HG03066 (cell line): ENCODE measurements around the gene MMP24OS.

Experiments
- ATAC-seq: cut with Tn5 transposase; IDR thresholded peaks from one replicate; pipeline ENCODE4 v1.9.1; 2021; ENCODE audit warnings: low read depth; ENCODE audit not compliant: unreplicated experiment

MMP24OS gene

DNA sequence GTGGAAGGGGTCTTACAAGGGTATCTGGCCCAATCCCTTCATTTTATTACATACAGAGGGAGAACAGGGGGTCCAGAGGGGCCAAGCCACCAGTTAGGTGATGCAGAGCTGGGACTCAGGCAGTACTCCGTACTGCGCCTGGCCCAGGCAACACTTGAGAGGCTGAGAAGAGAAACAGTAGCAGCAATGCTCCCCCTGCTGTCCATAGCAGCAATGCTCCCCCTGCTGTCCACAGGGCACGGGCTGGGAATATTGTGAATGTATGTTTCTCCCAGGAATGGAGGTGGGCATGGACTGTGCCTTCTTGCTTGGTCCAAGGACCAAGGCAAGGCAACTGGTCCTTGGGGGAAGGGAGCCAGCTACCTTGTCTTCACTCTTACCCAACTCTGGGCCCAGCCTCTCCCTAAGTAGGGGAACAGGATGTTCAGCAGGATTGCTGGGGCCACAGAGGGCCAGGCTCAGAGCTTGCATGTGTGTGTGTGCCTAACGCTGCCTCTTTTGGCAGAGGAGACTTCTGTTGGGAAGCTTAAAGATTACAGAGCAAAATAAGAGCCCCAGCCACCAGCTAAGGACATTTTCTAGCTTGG lies 29.1 kb upstream of the MMP24OS start:
- ATAC-seq = no peak

DNA sequence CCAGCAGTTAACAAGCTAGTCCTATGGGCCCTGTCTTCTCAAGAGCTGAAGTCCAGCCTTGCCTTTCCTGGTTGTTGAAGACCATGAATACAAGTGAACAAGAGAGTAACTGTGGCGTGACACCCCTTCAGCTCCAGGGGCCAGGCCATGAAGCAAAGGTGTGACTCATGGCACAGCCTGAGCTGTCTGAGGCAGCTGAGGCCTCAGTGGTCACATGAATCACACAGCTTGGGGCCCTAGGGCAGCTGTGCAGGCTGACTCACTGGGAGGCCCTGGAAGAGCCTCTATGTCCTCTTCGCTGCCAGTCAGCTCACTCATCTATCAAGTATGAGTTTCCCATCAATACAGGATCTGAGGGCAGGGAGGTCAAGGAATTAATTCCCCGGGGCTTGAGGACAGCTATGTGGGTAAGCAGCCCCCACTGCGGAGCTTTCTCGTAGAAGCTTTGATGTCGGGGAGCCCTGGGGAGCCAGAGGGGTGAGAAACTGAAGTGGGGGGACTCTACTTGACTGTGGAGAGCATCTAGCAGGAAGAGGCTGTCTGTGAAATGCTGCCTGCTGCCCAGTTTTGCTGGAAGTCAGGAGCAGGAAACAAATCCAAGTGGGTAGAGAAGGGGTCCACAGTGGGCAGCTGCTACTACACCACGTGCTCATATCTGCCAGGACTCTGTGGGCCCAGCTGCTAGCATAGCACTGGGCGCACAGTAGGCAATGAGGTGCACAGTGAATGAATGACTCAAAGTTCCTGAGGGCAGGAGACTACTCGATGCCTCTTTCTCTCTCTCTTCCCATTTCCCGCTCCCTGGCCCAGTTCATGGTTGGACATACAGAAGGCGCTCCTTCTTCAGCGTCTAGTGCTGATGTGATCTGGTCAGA lies 28.0 kb upstream of the MMP24OS start:
- ATAC-seq = no peak

DNA sequence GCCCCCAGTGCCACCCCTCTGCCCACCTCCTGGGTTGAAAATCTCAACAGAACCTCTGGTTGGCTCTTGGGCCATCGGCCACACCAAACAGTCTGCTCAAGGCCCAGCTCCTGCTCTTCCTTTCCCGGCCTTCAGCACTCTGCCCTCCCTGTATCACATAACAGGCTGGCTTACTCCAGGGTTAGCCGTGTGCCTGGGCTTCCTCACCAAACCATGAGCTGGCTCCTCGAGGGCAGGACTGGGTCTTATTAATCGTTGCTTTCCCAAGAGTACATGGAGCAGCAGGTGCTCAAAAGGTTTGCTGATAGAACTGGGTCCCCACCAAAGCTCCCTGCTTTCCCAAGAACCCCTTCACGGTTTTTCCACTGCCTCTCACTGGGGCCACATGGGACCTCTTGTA lies 27.0 kb upstream of the MMP24OS start:
- no peak for ATAC-seq

DNA sequence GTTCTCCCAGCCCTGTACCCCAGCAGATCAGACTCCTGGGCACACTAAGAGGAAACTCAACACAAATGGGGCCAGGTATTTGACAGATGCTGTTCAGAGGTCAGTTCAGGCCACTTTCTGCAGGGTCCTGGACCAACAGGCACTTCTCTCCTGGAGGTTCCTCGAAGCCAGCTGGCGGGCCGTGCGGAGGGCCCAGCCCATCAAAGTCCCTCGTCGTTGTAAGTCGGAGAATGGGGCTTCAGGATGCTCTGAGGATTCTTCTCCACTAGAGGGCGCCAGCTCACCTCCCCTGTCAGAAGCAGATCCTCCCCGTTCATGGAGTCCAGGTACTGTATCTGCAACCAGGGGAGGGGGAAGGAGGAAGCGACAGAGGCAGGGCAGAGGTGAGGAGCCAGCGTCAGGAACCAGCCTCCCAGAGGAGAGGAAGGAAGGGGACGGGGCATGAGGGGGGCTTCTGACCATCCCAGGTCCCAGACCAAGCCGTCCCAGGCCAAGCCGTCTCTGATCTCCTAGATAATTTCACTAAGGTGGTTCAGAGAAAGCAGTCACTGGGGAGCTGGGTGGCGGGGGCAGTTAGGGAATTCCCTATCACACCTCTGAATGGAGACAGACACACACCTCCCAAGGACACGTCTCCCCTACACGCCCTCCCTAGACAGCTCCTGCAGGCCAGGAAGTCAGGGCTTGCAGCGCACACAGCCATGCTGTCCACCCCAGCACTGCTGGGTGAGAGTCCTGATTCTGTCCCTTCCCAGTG lies 26.0 kb upstream of the MMP24OS start:
- ATAC-seq = peak; percentile 70

DNA sequence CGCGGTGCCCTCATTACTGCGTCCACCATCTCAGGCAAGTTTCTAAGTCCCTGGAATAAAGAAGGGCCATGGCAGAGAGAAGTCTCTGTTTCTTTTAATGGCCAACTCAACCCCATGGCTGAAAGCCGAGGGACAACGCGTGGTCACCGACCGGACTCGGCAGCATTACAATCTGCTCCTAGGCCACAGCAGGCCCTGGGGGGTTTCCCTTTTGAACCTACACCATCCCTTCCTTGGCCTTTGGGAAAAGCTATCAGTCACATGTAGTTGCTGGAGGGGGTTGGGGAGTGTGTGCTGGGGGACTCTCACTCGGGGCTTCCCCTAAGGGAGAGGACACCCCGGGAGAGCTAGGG lies 25.4 kb upstream of the MMP24OS start:
- ATAC-seq = no peak

DNA sequence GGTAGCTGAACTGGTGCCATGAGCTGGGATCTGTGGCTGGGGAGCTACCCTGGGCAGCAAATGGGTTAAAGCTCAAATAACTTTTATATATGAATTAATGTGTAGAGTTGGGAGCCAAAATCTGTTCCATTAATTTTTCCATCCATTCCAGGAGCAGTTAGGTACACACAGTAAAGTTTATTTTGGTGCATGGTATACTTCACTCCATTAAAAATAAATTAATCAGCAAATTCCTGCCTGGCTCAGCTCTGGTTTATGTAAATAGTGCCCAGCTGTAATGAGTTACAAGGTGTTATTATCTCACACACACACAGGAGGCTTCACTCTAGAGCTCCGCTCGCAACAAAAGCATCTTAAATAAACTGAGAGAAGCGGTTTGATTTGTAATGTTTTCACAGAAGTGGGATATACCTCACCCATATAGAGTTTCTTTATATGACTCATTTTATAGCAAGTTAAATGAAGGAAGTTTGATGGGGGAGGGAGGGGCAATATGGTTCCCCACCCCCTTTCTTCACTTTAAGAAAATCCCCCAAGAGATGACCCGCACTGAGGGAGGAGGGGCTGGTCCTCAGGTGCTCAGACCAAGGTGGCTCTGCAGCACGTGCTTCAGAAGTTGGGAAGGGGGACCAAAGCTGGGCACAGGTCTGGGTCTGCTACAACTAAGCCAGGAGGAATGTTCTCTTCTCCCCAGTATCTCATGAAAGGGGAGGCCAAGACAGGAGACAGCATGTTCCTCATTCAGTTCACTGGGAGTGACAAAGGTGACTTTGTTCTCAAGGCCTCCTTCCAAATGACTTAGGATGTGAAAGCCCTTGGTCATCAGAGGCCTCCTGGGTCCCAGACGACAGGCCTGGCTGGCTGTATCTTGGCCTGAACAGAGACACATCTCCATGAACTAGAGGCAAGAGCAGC lies 24.8 kb upstream of the MMP24OS start:
- no peak for ATAC-seq

DNA sequence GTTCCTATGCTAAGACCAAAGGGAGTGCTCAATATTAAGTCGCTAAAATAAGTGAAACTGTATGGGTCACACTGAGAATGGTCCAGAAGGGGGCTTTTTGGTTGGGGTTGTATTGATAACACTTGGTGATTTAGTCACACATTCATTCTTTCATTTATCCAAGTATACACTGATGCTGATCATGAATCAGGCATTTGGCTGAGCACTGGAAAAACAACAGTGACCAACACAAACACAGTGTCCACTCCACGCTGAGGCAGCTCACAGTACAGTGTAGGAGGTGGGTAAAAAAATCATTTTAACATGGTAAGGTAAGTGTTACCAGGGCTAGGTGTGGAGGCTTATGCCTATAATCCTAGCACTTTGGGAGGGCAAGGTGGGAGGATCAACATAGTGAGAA lies 23.5 kb upstream of the MMP24OS start:
- no peak for ATAC-seq

DNA sequence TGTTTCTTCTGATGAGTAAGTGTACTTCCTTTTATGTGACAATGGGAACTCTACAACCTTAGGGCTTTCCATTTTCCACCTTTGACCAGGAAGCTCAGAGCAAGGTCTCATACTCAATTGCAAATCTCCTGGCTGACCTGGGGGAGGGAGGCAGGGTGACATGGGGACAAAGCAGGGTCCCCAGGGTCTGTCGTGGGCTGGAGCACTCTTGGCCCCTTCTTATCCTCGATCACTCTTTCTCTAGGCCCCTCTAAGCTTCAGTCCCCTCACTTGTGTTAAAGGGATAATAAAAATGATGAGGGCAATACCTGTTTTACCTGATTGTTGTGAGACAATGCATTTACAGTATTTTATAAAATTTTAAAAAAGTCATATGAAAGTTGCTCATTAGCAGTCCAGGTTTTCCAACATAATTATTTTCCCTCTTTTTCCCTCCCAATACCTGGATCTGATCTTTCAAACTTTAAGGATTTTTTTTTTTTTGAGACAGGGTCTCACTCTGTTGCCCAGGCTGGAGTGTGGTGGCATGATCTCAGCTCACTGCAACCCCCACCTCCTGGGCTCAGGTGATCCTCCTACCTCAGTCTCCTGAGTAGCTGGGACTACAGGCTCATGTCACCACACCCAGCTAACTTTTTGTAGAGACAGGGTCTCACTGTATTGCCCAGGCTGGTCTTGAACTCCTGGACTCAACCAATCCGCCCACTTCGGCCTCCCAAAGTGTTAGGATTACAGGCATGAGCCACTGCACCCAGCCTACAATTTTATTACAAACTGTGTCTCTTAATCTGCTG lies 22.7 kb upstream of the MMP24OS start:
- ATAC-seq = no peak

DNA sequence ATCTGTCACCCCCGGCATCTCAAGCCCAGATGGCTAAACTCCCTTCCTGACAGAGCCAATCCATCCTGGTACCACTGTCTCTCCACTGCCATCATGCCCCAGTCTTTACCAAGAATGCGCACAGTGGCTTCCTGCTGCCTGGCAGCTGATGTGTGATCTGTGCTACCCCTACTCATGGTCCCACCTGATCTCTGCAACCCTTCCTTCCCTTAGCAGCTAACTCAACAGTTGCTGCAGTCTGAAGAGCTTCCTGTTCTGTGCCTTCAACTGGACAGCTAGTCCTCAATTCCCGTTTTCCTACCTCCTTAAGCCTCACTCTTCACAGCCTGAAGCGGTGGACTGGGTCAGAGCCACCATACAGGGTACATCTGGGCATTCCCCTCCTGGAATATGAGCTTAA lies 21.9 kb upstream of the MMP24OS start:
- ATAC-seq = no peak

DNA sequence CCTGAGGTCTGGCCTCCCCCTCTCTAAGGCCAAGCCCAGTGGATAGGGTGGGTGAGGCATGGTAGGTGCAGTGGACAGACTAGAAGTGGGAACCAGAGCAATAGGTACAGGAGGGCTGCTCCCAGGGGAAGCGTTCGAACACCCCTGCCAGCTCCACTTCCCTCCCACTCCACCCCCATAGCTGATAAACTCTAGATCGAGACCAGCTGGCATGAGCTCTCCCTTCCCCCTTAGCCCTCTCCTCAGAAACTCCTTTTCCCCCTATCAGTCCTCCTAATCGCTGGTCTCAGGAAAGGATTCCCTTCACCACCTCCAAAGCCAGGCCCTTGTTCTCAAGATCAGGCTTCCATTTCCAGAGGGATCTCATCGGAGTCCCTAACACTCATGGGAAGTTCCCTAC lies 20.3 kb upstream of the MMP24OS start:
- no peak for ATAC-seq

DNA sequence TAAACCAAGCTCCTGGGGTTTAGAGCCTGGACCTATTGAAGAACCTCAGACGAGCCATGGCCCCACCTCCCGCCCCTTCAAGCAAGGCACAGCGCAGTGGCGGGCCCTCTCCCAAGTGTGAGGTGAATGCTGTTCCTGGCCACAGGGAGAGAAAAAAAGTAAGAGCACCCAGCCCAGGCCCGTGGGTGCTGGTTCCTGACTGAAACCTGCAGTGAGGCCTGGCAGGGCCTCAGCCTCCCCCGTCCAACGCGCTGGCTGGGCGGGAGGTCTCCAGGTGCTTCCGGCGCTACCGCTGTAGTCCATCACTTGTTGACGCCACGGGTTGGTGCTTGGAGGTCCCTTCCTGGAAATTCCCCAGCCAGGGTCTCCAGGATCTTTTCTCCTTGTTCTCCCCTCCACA lies 19.8 kb upstream of the MMP24OS start:
- no peak for ATAC-seq

DNA sequence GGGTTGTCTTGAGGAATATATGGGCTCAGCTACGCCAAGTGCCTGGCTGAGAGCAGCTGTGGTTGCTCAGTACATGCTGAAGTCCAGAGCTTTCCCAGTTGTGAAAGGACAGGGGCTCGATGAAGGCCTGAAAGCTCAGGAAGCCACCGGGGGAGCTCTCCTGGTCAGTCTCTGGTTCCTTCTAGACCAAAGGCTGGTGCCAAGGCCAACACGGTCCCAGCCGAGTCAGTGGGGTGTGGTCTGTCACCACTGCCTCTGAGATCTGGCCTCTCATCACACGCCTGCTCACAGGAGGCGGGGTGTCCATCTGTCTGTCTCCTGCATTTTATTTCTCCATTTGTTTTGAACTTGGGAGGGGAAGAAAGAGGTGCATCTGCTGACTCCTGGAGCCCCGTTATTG lies 19.2 kb upstream of the MMP24OS start:
- no peak for ATAC-seq

DNA sequence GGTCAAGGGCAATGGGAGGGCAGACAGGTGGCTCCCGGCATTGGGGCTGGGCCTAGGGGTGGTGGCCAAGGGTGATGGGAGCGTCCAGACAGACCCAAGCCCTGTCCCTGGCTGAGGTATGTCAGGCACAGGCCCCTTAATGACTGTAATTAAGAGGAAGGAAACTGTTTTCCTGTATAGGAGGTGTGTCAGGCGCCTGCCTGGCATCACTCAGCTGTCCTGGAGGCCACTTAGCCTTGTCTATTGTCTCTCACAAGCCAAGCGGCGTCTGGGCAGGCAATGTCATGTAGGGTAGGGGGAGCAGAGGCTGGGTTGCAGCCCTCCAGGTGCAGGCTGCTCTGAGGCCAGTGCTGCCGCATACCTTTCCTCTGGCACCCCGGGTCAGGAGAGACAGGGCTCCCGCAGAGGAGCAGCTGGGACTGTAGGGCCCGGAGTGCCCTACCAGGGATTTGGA lies 18.2 kb upstream of the MMP24OS start:
- ATAC-seq = no peak

DNA sequence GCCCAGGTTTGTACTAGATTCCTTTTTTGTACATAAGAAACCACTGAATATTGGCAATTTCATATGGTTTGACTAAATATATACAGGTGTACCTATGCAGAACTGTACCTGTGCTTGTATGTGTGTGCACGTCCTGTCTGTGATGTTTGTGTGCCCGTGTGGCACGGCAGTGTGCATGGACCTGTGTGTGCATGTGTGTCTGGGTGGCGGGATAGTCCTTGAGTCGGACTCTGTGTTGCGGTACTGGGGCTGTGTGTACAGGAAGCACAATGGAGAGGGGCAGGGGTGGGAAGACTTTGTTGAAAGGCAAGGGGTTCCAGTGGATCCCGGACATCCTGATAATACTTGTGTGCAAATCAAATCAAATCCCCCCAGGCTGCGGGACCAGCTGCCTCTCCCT lies 17.8 kb upstream of the MMP24OS start:
- no peak for ATAC-seq

DNA sequence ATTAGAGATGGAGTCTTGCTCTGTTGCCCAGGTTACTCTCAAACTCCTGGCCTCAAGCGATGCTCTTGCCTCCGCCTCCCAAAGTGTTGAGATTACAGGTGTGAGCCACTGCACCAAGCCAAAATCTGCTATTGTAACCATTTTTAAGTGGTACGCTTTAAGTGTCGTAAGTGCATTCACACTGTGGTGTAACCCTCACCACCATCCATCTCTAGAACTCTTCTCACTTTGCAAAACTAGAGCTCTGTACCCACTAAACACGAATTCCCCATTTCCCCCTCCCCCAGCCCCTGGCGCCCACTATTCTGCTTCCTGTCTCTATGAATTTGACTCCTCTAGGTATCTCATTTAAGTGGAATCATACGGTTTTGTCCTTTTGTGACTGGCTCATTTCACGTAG lies 17.1 kb upstream of the MMP24OS start:
- ATAC-seq = no peak

DNA sequence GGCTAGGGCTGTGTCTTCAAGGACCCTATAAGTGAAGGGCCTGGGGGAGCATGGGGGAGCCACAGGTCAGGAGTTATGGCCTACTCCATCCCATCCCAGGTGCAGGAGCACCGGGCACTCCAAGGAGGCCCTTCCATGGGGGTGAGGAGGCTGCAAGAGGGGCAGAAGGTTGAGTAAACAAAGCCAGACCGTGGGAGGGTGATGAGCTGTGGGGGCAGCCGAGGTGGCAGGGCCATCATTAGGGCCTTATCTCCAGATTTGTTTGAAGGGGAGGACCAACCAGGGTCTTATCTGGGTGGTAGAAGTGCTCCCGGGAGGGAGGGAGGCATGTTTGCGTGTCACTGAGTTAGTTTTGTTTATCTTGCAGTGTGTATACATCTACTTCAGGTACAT lies 16.4 kb upstream of the MMP24OS start:
- no peak for ATAC-seq

DNA sequence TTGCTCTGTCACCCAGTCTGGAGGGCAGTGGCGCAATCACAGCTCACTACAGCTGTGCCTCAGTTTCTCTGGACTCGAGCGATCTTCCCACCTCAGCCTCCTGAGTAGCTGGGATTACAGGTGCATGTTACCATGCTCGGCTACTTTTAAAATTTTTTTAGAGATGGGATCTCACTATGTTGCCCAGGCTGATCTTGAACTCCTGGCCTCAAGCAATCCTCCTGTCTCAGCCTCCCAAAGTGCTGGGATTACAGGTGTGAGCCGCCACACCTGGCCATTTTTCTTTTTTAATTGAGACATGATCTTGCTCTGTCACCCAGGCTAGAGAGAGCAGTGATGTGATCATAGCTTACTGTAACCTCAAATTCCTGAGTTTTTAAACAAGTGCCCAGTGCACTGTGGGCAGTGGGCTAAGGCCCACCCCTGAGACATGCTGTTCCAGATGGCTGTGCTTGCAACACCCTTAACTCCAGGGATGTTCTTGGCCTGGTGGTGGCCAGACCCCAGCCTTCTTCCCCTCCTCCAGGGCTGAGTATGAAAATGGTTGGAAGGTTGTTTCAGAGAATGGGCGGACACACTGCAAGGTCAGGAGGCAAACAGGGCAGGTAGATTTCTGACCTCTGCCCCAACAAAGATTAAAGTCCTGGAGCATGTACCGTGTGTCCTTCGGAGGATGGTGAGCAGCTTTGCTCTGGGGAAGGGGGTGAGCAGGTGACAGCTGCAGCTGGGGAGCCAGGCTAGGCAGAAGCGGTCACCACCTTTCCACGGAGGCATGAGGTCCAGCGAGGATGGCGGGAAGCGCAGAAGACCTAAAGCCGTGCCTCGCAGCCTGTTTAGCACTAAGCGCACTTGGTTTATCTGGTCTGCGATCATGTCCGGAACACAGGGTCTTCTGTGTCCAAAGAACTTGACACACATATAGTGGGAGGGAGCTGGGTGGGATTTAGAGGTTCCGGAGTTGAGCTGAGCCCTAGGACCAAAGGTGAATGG lies 15.7 kb upstream of the MMP24OS start:
- no peak for ATAC-seq

DNA sequence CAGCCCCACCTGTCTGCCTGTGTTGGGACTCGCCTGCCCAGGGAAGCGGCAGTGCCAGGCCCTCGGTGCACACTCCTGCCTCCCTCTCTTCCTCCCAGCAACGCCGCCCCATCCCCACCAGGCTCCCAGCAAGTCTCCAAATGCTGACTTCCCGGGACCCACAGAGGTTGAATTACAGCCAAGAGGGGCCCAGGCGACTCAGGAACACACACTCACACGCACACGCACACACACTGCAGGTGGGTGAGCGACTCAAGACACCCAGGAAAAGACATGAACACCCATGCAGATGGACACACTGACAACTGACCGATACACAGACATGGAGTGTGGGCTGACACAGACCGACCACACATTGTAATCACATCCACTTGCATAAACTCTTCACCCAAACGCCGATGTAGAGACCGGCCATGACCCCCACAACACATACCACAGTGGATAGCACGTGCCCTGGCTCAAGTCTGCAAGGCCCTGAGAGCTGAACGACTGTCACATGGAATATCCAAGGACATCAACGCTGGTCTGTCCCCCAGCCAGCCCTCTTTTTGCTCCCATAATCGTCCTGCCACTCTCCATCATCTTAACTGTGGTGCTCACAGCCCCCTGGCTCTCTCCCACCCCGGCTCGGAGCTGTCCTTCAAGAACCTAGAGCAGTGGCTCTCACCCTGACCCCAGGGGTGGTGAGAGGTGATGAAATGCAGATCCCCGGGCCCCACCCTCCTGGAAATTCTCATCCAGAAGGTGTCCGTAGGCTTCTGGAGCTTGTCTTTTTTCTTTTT lies 14.8 kb upstream of the MMP24OS start:
- no peak for ATAC-seq
